Loucy (cell line): ENCODE measurements around the gene OTC.

Source experiments
- H2AFZ ChIP-seq: fragments of 200-600 bp; sonication (generic); 2 replicates; pipeline ENCODE4 v1.6.0; 2016; ENCODE audit warnings: antibody characterized with exemption, mild to moderate bottlenecking, low read length, moderate library complexity
- H3F3A ChIP-seq: fragments of 200-600 bp; 2 replicates; pipeline ENCODE4 v1.6.0; 2016; ENCODE audit warnings: antibody characterized with exemption, low read depth, mild to moderate bottlenecking
- H3K27me3 ChIP-seq: fragments of 200-600 bp; sonication (generic); 2 replicates; pipeline ENCODE4 v1.6.1; 2014; ENCODE audit warnings: low read length, mild to moderate bottlenecking; ENCODE audit not compliant: insufficient read depth, poor library complexity, severe bottlenecking
- H3K36me3 ChIP-seq: fragments of 200-600 bp; sonication (generic); 2 replicates; pipeline ENCODE4 v1.6.1; 2016; ENCODE audit warnings: low read length; ENCODE audit not compliant: insufficient read depth
- H3K4me1 ChIP-seq: fragments of 200-600 bp; sonication (generic); 2 replicates; pipeline ENCODE4 v1.5.1; 2014; ENCODE audit warnings: low read length, mild to moderate bottlenecking; ENCODE audit not compliant: insufficient read depth, poor library complexity, severe bottlenecking
- H3K4me2 ChIP-seq: fragments of 200-600 bp; sonication (generic); 2 replicates; pipeline ENCODE4 v1.6.0; 2014; ENCODE audit warnings: antibody characterized with exemption, low read length, low read depth, mild to moderate bottlenecking; ENCODE audit not compliant: poor library complexity, severe bottlenecking
- H3K4me3 ChIP-seq: fragments of 200-600 bp; sonication (generic); 2 replicates; pipeline ENCODE4 v1.5.1; 2014; ENCODE audit warnings: low read length, mild to moderate bottlenecking, mixed read lengths; ENCODE audit not compliant: poor library complexity, severe bottlenecking
- H3K79me2 ChIP-seq: fragments of 200-600 bp; sonication (generic); 2 replicates; pipeline ENCODE4 v1.6.1; 2014; ENCODE audit warnings: low read length; ENCODE audit not compliant: insufficient read depth
- H3K9ac ChIP-seq: fragments of 200-600 bp; sonication (generic); 2 replicates; pipeline ENCODE4 v1.6.0; 2014; ENCODE audit warnings: mild to moderate bottlenecking, low read depth, low read length, moderate library complexity; ENCODE audit not compliant: poor library complexity, severe bottlenecking
- H3K9me2 ChIP-seq: fragments of 200-600 bp; sonication (generic); replicated peaks from 2 replicates; pipeline ENCODE4 v1.6.1; 2016; ENCODE audit warnings: low read depth, low read length, mixed read lengths
- H3K9me3 ChIP-seq: fragments of 200-600 bp; sonication (generic); 2 replicates; pipeline ENCODE4 v1.6.1; 2014; ENCODE audit warnings: mild to moderate bottlenecking, antibody characterized with exemption, low read length, low read depth; ENCODE audit not compliant: insufficient read depth
- H4K20me1 ChIP-seq: fragments of 200-600 bp; sonication (generic); 2 replicates; pipeline ENCODE4 v1.6.0; 2014; ENCODE audit warnings: antibody characterized with exemption, low read length, mild to moderate bottlenecking; ENCODE audit not compliant: insufficient read depth, poor library complexity, severe bottlenecking
- CTCF ChIP-seq: fragments of 200-600 bp; sonication (generic); conservative IDR thresholded peaks from 2 replicates; pipeline ENCODE4 v1.5.1; 2014; ENCODE audit warnings: mild to moderate bottlenecking, antibody characterized with exemption, low read length
- EZH2phosphoT487 ChIP-seq: fragments of 200-600 bp; IDR thresholded peaks from 2 replicates; pipeline ENCODE4 v1.6.1; 2018; ENCODE audit warnings: antibody characterized with exemption, mild to moderate bottlenecking, moderate library complexity, borderline replicate concordance

The OTC gene

GRCh38 chrX:38336538-38337240 is 15.7 kb upstream of the OTC start:
- Histone ChIP-seq H3K4me1 (peaks cover 70% of the 10 kb centered on the region), H3F3A (peaks cover 17% of the 10 kb centered on the region), H3K9me3 (no peaks in the 10 kb centered on the region), H3K9ac (peak overlapping the region; percentile 72), H3K79me2 (peaks cover 9% of the 10 kb centered on the region; the same call in 1 of the 2 replicates), H3K27me3 (no peaks in the 10 kb centered on the region), H3K4me2 (peak overlapping the region; percentile 66), H3K4me3 (peak overlapping the region; percentile 41), H3K36me3 (no peaks in the 10 kb centered on the region), H4K20me1 (no peaks in the 10 kb centered on the region), H3K9me2 (no peaks in the 10 kb centered on the region), H2AFZ (no peak overlapping the region)
- no peak for TF ChIP-seq EZH2phosphoT487
- no peak for TF ChIP-seq CTCF

- Histone ChIP-seq H4K20me1 (no peaks in the 10 kb centered on the region), H3K9me3 (no peaks in the 10 kb centered on the region), H3K36me3 (no peaks in the 10 kb centered on the region), H3K79me2 (peaks cover 9% of the 10 kb centered on the region; the same call in 1 of the 2 replicates), H2AFZ (0 out of 2 replicates have a peak overlapping the region, but pooled peaks have one; percentile 8), H3K4me2 (peak overlapping the region; percentile 57), H3K9me2 (no peaks in the 10 kb centered on the region), H3K9ac (peak overlapping the region; percentile 62), H3K27me3 (no peaks in the 10 kb centered on the region), H3K4me3 (peak overlapping the region; percentile 3), H3K4me1 (peaks cover 73% of the 10 kb centered on the region), H3F3A (peaks cover 14% of the 10 kb centered on the region)
- no peak for TF ChIP-seq CTCF
These were observed 11.0 kb upstream of the OTC start for GRCh38 chrX:38341442-38341841.

DNA sequence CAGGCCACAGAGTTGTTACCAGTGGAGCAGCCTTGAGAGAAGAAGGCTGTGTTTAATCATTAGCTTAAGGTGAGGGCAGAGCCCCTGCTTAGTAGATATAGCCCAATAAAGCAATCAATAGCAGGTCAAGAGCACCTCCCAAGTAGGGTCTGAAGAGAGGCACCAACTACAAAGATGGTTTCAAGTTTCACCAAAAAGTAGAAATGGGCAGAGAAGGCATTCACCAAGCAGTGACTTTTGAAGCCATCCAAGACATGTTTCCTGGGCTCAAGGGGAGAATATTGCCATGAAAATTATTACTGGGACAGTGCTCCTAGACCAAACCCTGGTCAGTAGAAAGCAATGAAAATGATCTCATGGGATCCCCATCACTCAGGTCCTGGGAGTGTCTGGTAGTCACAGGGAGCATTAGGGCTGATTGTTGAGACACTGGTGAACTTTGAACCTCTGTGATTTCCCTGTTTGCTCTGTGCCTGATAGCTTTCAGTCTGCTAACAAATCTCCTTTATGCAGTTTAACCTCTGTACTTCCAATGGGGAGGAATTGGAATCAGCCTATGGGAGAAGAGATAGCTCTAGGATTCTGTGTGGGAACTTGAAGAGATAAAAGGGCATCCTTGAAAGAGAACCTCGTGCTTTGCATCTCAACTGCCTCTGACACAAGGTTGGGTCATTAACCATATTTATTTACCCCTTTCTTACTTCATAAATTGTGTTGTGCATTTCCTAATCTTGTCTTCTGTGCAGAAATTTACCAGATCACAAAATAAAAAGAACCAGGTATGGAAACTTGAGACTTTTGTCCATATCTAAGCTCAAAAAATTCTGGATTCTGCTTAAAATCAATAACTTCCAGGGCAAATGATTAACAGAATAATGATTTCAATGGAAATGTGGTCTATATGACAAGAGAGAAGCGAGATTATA is 9.3 kb upstream of the OTC start:
- peaks cover 9% of the 10 kb centered on the region; the same call in 1 of the 2 replicates for H3K79me2 ChIP-seq
- no peaks in the 10 kb centered on the region for H3K36me3 ChIP-seq

More for the DNA sequence above, 9.3 kb upstream of the OTC start:
- Histone ChIP-seq H3K9ac (peak overlapping the region; percentile 65), H3K9me2 (no peaks in the 10 kb centered on the region), H4K20me1 (no peaks in the 10 kb centered on the region), H3K4me1 (peaks cover 70% of the 10 kb centered on the region), H3K27me3 (no peaks in the 10 kb centered on the region), H3F3A (peaks cover 4% of the 10 kb centered on the region; the same call in 1 of the 2 replicates), H3K4me3 (no peak overlapping the region), H3K4me2 (peak overlapping the region; percentile 57), H2AFZ (no peak overlapping the region), H3K9me3 (no peaks in the 10 kb centered on the region)
- TF ChIP-seq EZH2phosphoT487, result no peak
